SK-N-SH treated with all-trans-retinoic acid at 6 μM for 48 hours (cell line): ENCODE results near the gene LILRB5.

Experiments
- PATZ1 ChIP-seq: fragments of 250-450 bp; sonication (Bioruptor Pico); IDR thresholded peaks from 2 replicates; pipeline ENCODE4 v1.8.0; 2020; ENCODE audit warnings: mild to moderate bottlenecking, moderate library complexity, borderline replicate concordance
- RARB ChIP-seq: fragments of 250-450 bp; sonication (Bioruptor Pico); IDR thresholded peaks from 2 replicates; pipeline ENCODE4 v1.8.0; 2021; ENCODE audit warnings: mild to moderate bottlenecking, moderate library complexity
- TCF4 ChIP-seq: fragments of 250-450 bp; sonication (Bioruptor Pico); IDR thresholded peaks from 2 replicates; pipeline ENCODE4 v1.8.0; 2021; ENCODE audit warnings: mild to moderate bottlenecking, moderate library complexity, borderline replicate concordance
- ZNF70 ChIP-seq: fragments of 450-650 bp; formaldehyde crosslinking; IDR thresholded peaks from 2 replicates; pipeline ENCODE4 v1.5.0; 2020; ENCODE audit warnings: mild to moderate bottlenecking, moderate library complexity
- TF ChIP-seq, protein P1 (sequence below): fragments of 250-450 bp; sonication (Bioruptor Pico); IDR thresholded peaks from 2 replicates; pipeline ENCODE4 v1.8.0; 2021; ENCODE audit warnings: low read depth, mild to moderate bottlenecking, moderate library complexity, borderline replicate concordance
- TF ChIP-seq, protein P2 (sequence below): fragments of 250-450 bp; sonication (Bioruptor Pico); IDR thresholded peaks from 2 replicates; pipeline ENCODE4 v1.5.0; 2020; ENCODE audit warnings: mild to moderate bottlenecking, moderate library complexity
- TF ChIP-seq, protein P3 (sequence below): fragments of 250-450 bp; sonication (Bioruptor Pico); IDR thresholded peaks from 2 replicates; pipeline ENCODE4 v1.5.1; 2020; ENCODE audit warnings: low read depth, mild to moderate bottlenecking, moderate library complexity

- TF ChIP-seq TCF4 (CRISPR knock-in tag) (no peak), RARB (CRISPR knock-in tag) (no peak), PATZ1 (CRISPR knock-in tag) (no peak), ZNF70 (CRISPR knock-in tag) (no peak)
- TF ChIP-seq, protein P1, sequence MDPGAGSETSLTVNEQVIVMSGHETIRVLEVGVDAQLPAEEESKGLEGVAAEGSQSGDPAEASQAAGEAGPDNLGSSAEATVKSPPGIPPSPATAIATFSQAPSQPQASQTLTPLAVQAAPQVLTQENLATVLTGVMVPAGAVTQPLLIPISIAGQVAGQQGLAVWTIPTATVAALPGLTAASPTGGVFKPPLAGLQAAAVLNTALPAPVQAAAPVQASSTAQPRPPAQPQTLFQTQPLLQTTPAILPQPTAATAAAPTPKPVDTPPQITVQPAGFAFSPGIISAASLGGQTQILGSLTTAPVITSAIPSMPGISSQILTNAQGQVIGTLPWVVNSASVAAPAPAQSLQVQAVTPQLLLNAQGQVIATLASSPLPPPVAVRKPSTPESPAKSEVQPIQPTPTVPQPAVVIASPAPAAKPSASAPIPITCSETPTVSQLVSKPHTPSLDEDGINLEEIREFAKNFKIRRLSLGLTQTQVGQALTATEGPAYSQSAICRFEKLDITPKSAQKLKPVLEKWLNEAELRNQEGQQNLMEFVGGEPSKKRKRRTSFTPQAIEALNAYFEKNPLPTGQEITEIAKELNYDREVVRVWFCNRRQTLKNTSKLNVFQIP (CRISPR knock-in tag), result no peak
- TF ChIP-seq, protein P2, sequence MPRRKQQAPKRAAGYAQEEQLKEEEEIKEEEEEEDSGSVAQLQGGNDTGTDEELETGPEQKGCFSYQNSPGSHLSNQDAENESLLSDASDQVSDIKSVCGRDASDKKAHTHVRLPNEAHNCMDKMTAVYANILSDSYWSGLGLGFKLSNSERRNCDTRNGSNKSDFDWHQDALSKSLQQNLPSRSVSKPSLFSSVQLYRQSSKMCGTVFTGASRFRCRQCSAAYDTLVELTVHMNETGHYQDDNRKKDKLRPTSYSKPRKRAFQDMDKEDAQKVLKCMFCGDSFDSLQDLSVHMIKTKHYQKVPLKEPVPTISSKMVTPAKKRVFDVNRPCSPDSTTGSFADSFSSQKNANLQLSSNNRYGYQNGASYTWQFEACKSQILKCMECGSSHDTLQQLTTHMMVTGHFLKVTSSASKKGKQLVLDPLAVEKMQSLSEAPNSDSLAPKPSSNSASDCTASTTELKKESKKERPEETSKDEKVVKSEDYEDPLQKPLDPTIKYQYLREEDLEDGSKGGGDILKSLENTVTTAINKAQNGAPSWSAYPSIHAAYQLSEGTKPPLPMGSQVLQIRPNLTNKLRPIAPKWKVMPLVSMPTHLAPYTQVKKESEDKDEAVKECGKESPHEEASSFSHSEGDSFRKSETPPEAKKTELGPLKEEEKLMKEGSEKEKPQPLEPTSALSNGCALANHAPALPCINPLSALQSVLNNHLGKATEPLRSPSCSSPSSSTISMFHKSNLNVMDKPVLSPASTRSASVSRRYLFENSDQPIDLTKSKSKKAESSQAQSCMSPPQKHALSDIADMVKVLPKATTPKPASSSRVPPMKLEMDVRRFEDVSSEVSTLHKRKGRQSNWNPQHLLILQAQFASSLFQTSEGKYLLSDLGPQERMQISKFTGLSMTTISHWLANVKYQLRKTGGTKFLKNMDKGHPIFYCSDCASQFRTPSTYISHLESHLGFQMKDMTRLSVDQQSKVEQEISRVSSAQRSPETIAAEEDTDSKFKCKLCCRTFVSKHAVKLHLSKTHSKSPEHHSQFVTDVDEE (CRISPR knock-in tag), result no peak
- TF ChIP-seq, protein P3, sequence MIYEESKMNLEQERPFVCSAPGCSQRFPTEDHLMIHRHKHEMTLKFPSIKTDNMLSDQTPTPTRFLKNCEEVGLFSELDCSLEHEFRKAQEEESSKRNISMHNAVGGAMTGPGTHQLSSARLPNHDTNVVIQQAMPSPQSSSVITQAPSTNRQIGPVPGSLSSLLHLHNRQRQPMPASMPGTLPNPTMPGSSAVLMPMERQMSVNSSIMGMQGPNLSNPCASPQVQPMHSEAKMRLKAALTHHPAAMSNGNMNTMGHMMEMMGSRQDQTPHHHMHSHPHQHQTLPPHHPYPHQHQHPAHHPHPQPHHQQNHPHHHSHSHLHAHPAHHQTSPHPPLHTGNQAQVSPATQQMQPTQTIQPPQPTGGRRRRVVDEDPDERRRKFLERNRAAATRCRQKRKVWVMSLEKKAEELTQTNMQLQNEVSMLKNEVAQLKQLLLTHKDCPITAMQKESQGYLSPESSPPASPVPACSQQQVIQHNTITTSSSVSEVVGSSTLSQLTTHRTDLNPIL (CRISPR knock-in tag), result no peak
These were observed 50.8 kb downstream of the LILRB5 start for GRCh38 chr19:54206030-54206830.
